Esophagus squamous epithelium (tissue), 5 donors: ENCODE measurements around the gene DEPDC5. TPM values are rescaled to one million over a fixed set of nuclear protein-coding genes. Genes with fewer than 3 reads are reported as not detected.

ENCODE experiments used
- DNase-seq: peaks from one replicate; lab custom pipeline; 2025; lab: John Stamatoyannopoulos, UW
- H3K27ac ChIP-seq, 4 donors: fragments of 200-600 bp; sonication (generic); one replicate each; pipeline ENCODE4 v1.5.1; 2016 to 2019; ENCODE audit warnings: mild to moderate bottlenecking in 1 of 4
- H3K27me3 ChIP-seq, 4 donors: fragments of 200-600 bp; sonication (generic); 1 replicate in 3 of 4; 2 replicates in 1 of 4; pipeline versions ENCODE4 v1.5.1 to v1.6.0; 2017 to 2021; ENCODE audit warnings: antibody characterized with exemption in 1 of 4
- H3K36me3 ChIP-seq, 3 donors: fragments of 200-600 bp; sonication (generic); one replicate each; pipeline ENCODE4 v1.5.1; 2016 to 2019
- H3K4me1 ChIP-seq, 3 donors: fragments of 200-600 bp; sonication (generic); one replicate each; pipeline ENCODE4 v1.5.1; 2017 to 2019
- H3K4me3 ChIP-seq, 4 donors: fragments of 200-600 bp; sonication (generic); 1 replicate in 3 of 4; 2 replicates in 1 of 4; pipeline ENCODE4 v1.5.1; 2016 to 2019; ENCODE audit warnings: mild to moderate bottlenecking in 2 of 4, moderate library complexity in 1 of 4
- H3K9me3 ChIP-seq, 3 donors: fragments of 200-600 bp; sonication (generic); one replicate each; pipeline ENCODE4 v1.5.1; 2016 to 2019
- CTCF ChIP-seq, 6 experiments: fragments of 450-650 bp in 4 of 6; fragments of 200-600 bp in 2 of 6; sonication (generic) in 2 of 6; IDR thresholded peaks; one replicate each; pipeline ENCODE4 v1.5.1; 2016 to 2019; ENCODE audit warnings: antibody characterized with exemption in 6 of 6, mild to moderate bottlenecking in 4 of 6, moderate library complexity in 4 of 6
- POLR2A ChIP-seq, 4 donors: fragments of 450-650 bp; IDR thresholded peaks; one replicate each; pipeline ENCODE4 v1.6.1; 2017; ENCODE audit warnings: antibody characterized with exemption in 4 of 4, mild to moderate bottlenecking in 4 of 4, moderate library complexity in 3 of 4
- WGBS, 2 donors: methylation state at CpG; one replicate each; pipeline ENCODE4 v1.1.5; 2018; 5-methylcytosine and 5-hydroxymethylcytosine counted together
- intact Hi-C: fragments of 100-400 bp; cut with DNase I; formaldehyde crosslinking; loops from one replicate; pipeline ENCODE4 v1.15.0; 2022
- total RNA-seq, 4 donors: library from RNA; depleted of rRNA; stranded (reverse); fragments of >200 nt; gene quantifications; one replicate each; pipeline ENCODE4 v1.1.0, GENCODE V29; 2016
- donor health status: DM: yes; HTN: yes; CAD: no.

DEPDC5 gene
- total RNA-seq, 4 donors from 2014 or later: 9.0 to 22.5 (median 15.0) TPM

- no peak for DNase-seq
- no peak for TF ChIP-seq POLR2A (IDR thresholded peaks at IDR 0.05)
- no peak for TF ChIP-seq CTCF (IDR thresholded peaks at IDR 0.05)
- intact Hi-C loops: no loop called here
Measured at GRCh38 chr22:31919730-31920129, 165.9 kb downstream of the DEPDC5 start.

GRCh38 chr22:31920306-31920705, 166.5 kb downstream of the DEPDC5 start:
- intact Hi-C loops: no loop called here
- Histone ChIP-seq H3K4me3 (no peak overlapping the region), H3K9me3 (no peaks in the 10 kb centered on the region), H3K36me3 (no peaks in the 10 kb centered on the region), H3K27ac (no peak overlapping the region), H3K4me1 (no peaks in the 10 kb centered on the region), H3K27me3 (peaks cover 0 to 7% (median 0%) of the 10 kb centered on the region in 4 donors)
- DNase-seq: no peak
- no peak for TF ChIP-seq POLR2A (IDR thresholded peaks at IDR 0.05)
- TF ChIP-seq CTCF (IDR thresholded peaks at IDR 0.05): no peak
- 93 to 96% methylated on average over 3 of the region's 3 CpGs for WGBS, 2 donors

More at GRCh38 chr22:31919730-31920129, 165.9 kb downstream of the DEPDC5 start:
- Histone ChIP-seq H3K4me3 (no peak overlapping the region), H3K9me3 (no peaks in the 10 kb centered on the region), H3K27ac (no peak overlapping the region), H3K4me1 (no peaks in the 10 kb centered on the region), H3K36me3 (no peaks in the 10 kb centered on the region), H3K27me3 (peaks cover 0 to 4% (median 0%) of the 10 kb centered on the region in 4 donors)
- 59 to 86% methylated on average over 3 of the region's 3 CpGs for WGBS, 2 donors

- Histone ChIP-seq H3K36me3 (no peaks in the 10 kb centered on the region), H3K9me3 (no peaks in the 10 kb centered on the region), H3K4me3 (no peak overlapping the region), H3K27me3 (peaks cover 0 to 10% (median 0%) of the 10 kb centered on the region in 4 donors), H3K4me1 (no peaks in the 10 kb centered on the region), H3K27ac (no peak overlapping the region)
- intact Hi-C loops: no loop called here
- WGBS, 2 donors: 66 to 71% methylated on average over 3 of the region's 3 CpGs
- no peak for DNase-seq
- no peak for TF ChIP-seq CTCF (IDR thresholded peaks at IDR 0.05)
- TF ChIP-seq POLR2A (IDR thresholded peaks at IDR 0.05): no peak
Measured at GRCh38 chr22:31921106-31921505, 167.3 kb downstream of the DEPDC5 start.

- 57 to 82% methylated on average over 6 of the region's 6 CpGs for WGBS, 2 donors
- H3K9me3 ChIP-seq: no peaks in the 10 kb centered on the region
- no peak for TF ChIP-seq POLR2A (IDR thresholded peaks at IDR 0.05)
- TF ChIP-seq CTCF (IDR thresholded peaks at IDR 0.05): no peak
- H3K4me3 ChIP-seq: no peak overlapping the region
- no peak for DNase-seq
- no peaks in the 10 kb centered on the region for H3K4me1 ChIP-seq
- intact Hi-C loops: no loop called here
- H3K27ac ChIP-seq: no peak overlapping the region
- peaks cover 0 to 10% (median 0%) of the 10 kb centered on the region in 4 donors for H3K27me3 ChIP-seq
- H3K36me3 ChIP-seq: no peaks in the 10 kb centered on the region
Measured at GRCh38 chr22:31922534-31922933, 168.7 kb downstream of the DEPDC5 start.

GRCh38 chr22:31923136-31923535, 169.3 kb downstream of the DEPDC5 start:
- 42 to 45% methylated on average over 5 of the region's 5 CpGs for WGBS, 2 donors
- TF ChIP-seq CTCF (IDR thresholded peaks at IDR 0.05): no peak
- TF ChIP-seq POLR2A (IDR thresholded peaks at IDR 0.05): no peak
- H3K9me3 ChIP-seq: no peaks in the 10 kb centered on the region
- intact Hi-C loops: no loop called here
- H3K4me3 ChIP-seq: no peak overlapping the region
- no peak for DNase-seq
- H3K27ac ChIP-seq: peak overlapping the region in 1 of 4 donors; percentile 21
- no peaks in the 10 kb centered on the region for H3K36me3 ChIP-seq
- no peaks in the 10 kb centered on the region for H3K4me1 ChIP-seq
- peaks cover 0 to 10% (median 0%) of the 10 kb centered on the region in 4 donors for H3K27me3 ChIP-seq
